ENCODE data around the gene NEK10.

GRCh38 chr3:27392950-27393679 lies 23.9 kb upstream of the NEK10 start:
- TF ChIP-seq MEF2A (IDR thresholded peaks at IDR 0.05; ENCODE audit: control insufficient read depth, low read depth, low read length) (no peak), ZNF274 (IDR thresholded peaks at IDR 0.05; ENCODE audit: borderline replicate concordance, low read depth, low read length) (no peak), NFE2L1 (tag; IDR thresholded peaks at IDR 0.05; ENCODE audit: borderline replicate concordance, low read depth) (no peak)
